OCI-LY1 (cell line): ENCODE data around the gene S100A16.

ENCODE experiments used
- H2AFZ ChIP-seq: fragments of 200-600 bp; sonication (generic), shearing (Covaris generic); 2 replicates; pipeline ENCODE4 v1.6.0; 2014; ENCODE audit warnings: antibody characterized with exemption, mild to moderate bottlenecking, low read length
- H3F3A ChIP-seq: fragments of 200-600 bp; sonication (generic), shearing (Covaris generic); 2 replicates; pipeline ENCODE4 v1.6.0; 2014; ENCODE audit warnings: mild to moderate bottlenecking, antibody characterized with exemption, low read length, moderate library complexity; ENCODE audit not compliant: insufficient read depth
- H3K27ac ChIP-seq: fragments of 200-600 bp; sonication (generic); 2 replicates; pipeline ENCODE4 v1.5.1; 2014; ENCODE audit warnings: low read length, mixed run types, mild to moderate bottlenecking, low read depth; ENCODE audit not compliant: poor library complexity, severe bottlenecking
- H3K27me3 ChIP-seq: fragments of 200-600 bp; sonication (generic); 2 replicates; pipeline ENCODE4 v1.6.0; 2014; ENCODE audit warnings: antibody characterized with exemption, mild to moderate bottlenecking, low read length, moderate library complexity; ENCODE audit not compliant: insufficient read depth
- H3K36me3 ChIP-seq: fragments of 200-600 bp; sonication (generic); 2 replicates; pipeline ENCODE4 v1.6.1; 2014; ENCODE audit warnings: mild to moderate bottlenecking, antibody characterized with exemption, low read length, moderate library complexity, mixed read lengths; ENCODE audit not compliant: insufficient read depth
- H3K4me1 ChIP-seq: fragments of 200-600 bp; sonication (generic); 2 replicates; pipeline ENCODE4 v1.5.1; 2014; ENCODE audit warnings: mild to moderate bottlenecking, low read length, moderate library complexity; ENCODE audit not compliant: insufficient read depth, severe bottlenecking
- H3K4me2 ChIP-seq: fragments of 200-600 bp; sonication (generic), shearing (Covaris generic); 2 replicates; pipeline ENCODE4 v1.6.1; 2014; ENCODE audit warnings: low read length
- H3K4me3 ChIP-seq: fragments of 200-600 bp; sonication (generic); 2 replicates; pipeline ENCODE4 v1.5.1; 2014; ENCODE audit warnings: low read length, low read depth, mild to moderate bottlenecking, mixed read lengths; ENCODE audit not compliant: poor library complexity, severe bottlenecking
- H3K79me2 ChIP-seq: fragments of 200-600 bp; shearing (Covaris generic); 2 replicates; pipeline ENCODE4 v1.6.1; 2016; ENCODE audit warnings: mixed run types, low read length, mixed read lengths; ENCODE audit not compliant: insufficient read depth
- H3K9ac ChIP-seq: fragments of 200-600 bp; sonication (generic), shearing (Covaris generic); 2 replicates; pipeline ENCODE4 v1.6.1; 2014; ENCODE audit warnings: mild to moderate bottlenecking, low read length, mixed read lengths
- H3K9me2 ChIP-seq: fragments of 200-600 bp; sonication (generic), shearing (Covaris generic); 2 replicates; pipeline ENCODE4 v1.6.1; 2014; ENCODE audit warnings: low read depth, mild to moderate bottlenecking, low read length, mixed read lengths
- H3K9me3 ChIP-seq: fragments of 200-600 bp; shearing (Covaris generic); 2 replicates; pipeline ENCODE4 v1.6.1; 2014; ENCODE audit warnings: low read length, mixed read lengths
- H4K20me1 ChIP-seq: fragments of 200-600 bp; sonication (generic), shearing (Covaris generic); 2 replicates; pipeline ENCODE4 v1.6.0; 2016; ENCODE audit warnings: mild to moderate bottlenecking, low read length; ENCODE audit not compliant: insufficient read depth
- EZH2 ChIP-seq: fragments of 200-600 bp; sonication (generic), shearing (Covaris generic); IDR thresholded peaks from 2 replicates; pipeline ENCODE4 v1.8.0; 2017; ENCODE audit warnings: borderline replicate concordance, mixed run types, mild to moderate bottlenecking, antibody characterized with exemption, low read length, moderate library complexity, mixed read lengths
- TF ChIP-seq, protein P1 (sequence below): fragments of 200-600 bp; sonication (generic), shearing (Covaris generic); IDR thresholded peaks from 2 replicates; pipeline ENCODE4 v1.5.1; 2017; ENCODE audit warnings: mild to moderate bottlenecking, antibody characterized with exemption, low read length, moderate library complexity, mixed read lengths

S100A16 gene

DNA sequence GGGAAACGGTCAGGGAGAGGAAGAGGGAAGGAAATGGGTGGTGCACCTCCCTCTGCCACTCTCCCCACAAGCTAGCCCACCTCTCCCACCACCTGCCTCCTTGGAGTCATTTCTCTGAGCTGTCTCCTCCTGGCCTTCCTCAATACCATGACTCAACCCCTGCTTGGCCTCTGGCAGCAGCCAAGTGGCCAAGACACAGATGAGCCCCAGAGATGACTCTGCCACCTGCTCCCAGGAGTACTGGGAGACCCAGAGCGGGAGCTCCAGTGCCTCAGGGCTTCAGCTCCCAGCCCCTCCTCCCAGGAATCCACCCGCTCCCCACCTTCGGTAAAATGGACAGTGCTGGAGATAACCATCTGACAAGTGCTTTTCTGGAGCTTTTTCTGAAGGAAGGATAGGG is 2.6 kb downstream of the S100A16 start:
- Histone ChIP-seq H3K27me3 (no peaks in the 10 kb centered on the region; the same call in 1 of the 2 replicates), H3K9me2 (no peaks in the 10 kb centered on the region), H3K36me3 (no peaks in the 10 kb centered on the region), H3F3A (no peaks in the 10 kb centered on the region), H3K9me3 (no peaks in the 10 kb centered on the region), H3K4me2 (no peak overlapping the region), H3K79me2 (no peaks in the 10 kb centered on the region), H3K4me3 (no peak overlapping the region), H4K20me1 (no peaks in the 10 kb centered on the region), H3K27ac (no peak overlapping the region), H3K4me1 (no peaks in the 10 kb centered on the region), H3K9ac (no peak overlapping the region), H2AFZ (no peak overlapping the region)
- TF ChIP-seq, protein P1, sequence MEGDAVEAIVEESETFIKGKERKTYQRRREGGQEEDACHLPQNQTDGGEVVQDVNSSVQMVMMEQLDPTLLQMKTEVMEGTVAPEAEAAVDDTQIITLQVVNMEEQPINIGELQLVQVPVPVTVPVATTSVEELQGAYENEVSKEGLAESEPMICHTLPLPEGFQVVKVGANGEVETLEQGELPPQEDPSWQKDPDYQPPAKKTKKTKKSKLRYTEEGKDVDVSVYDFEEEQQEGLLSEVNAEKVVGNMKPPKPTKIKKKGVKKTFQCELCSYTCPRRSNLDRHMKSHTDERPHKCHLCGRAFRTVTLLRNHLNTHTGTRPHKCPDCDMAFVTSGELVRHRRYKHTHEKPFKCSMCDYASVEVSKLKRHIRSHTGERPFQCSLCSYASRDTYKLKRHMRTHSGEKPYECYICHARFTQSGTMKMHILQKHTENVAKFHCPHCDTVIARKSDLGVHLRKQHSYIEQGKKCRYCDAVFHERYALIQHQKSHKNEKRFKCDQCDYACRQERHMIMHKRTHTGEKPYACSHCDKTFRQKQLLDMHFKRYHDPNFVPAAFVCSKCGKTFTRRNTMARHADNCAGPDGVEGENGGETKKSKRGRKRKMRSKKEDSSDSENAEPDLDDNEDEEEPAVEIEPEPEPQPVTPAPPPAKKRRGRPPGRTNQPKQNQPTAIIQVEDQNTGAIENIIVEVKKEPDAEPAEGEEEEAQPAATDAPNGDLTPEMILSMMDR, result no peak
- TF ChIP-seq EZH2, result no peak

DNA sequence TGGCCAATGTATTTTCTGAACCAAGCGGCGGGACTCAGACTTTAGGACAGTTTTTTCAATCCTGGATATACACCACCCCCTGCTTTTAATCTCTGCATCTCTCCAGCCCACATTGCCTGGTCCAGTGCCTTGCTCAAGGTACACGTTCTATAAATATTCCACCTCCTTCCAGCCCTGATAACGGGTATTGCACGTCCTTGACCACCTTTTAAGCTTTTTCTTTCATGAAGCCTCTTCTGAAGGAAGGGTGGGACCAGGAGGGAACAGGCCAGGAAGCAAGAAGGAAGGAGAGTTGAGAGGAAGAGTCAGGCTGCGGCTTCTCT is 3.4 kb downstream of the S100A16 start:
- Histone ChIP-seq H3K4me2 (no peak overlapping the region), H3K27ac (no peak overlapping the region), H3K36me3 (no peaks in the 10 kb centered on the region), H4K20me1 (no peaks in the 10 kb centered on the region), H3K9ac (no peak overlapping the region), H3F3A (no peaks in the 10 kb centered on the region), H3K79me2 (no peaks in the 10 kb centered on the region), H3K9me3 (no peaks in the 10 kb centered on the region), H2AFZ (no peak overlapping the region), H3K27me3 (no peaks in the 10 kb centered on the region; the same call in 1 of the 2 replicates), H3K4me3 (no peak overlapping the region), H3K4me1 (no peaks in the 10 kb centered on the region), H3K9me2 (no peaks in the 10 kb centered on the region)
- TF ChIP-seq EZH2, result no peak
- TF ChIP-seq, protein P1, result no peak

DNA sequence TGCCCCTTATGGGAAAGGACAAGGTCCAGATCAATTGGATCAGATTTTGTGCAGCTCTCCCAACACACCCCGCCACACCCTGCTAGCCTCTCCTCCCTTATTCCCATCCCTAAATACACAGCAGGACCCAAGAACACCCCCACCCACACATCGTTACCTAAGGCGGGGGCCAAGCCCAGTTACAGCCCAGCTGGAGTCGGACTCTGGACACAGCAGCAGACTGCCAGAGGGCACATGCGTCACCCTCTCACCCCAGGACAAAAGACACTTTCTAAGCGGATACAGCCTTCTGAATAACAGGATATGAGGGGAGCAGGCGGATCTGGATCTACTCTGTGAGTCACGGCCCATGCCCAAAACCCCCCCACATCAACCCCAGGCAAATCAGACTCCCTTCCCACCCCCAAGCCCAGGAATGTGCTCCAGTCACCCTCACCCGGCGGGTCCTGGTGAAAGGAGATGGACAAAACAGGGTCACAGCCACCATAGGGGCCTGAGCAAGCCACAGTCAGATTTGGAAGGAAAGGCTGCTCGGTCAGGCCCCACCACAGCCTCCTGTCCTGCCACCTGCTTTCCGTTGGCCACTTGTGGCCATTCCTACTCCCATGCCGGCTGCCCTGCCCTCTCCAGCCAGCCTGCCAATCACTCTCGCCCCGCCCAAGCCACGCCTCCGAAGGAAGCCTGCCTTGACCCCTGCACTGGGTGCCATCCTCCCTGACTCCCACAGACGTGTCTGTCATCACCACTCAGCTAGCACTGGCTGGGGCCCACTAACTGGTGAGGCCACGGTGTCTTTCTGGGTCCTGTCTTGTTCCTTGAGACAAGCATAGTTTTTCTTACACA is 4.0 kb downstream of the S100A16 start:
- Histone ChIP-seq H3K27ac (no peak overlapping the region), H3K9me3 (no peaks in the 10 kb centered on the region), H3K4me2 (no peak overlapping the region), H4K20me1 (no peaks in the 10 kb centered on the region), H3K4me3 (no peak overlapping the region), H3F3A (no peaks in the 10 kb centered on the region), H3K36me3 (no peaks in the 10 kb centered on the region), H3K9ac (no peak overlapping the region), H3K79me2 (no peaks in the 10 kb centered on the region), H3K9me2 (no peaks in the 10 kb centered on the region), H2AFZ (no peak overlapping the region), H3K27me3 (no peaks in the 10 kb centered on the region; the same call in 1 of the 2 replicates), H3K4me1 (no peaks in the 10 kb centered on the region)
- no peak for TF ChIP-seq EZH2
- TF ChIP-seq, protein P1, result no peak
